GM23338 (cell line): ENCODE data around the gene FLT1. TPM values are rescaled to one million over a fixed set of nuclear protein-coding genes. Genes with fewer than 3 reads are reported as not detected.

Experiments
- ATAC-seq: fragments of 200-7000 bp; cut with Tn5 transposase; 3 replicates; pipeline ENCODE4 v1.9.1; 2020
- DNase-seq: peaks from one replicate; pipeline ENCODE4 v3.0.0-alpha.2; 2015; ENCODE audit warnings: low spot score
- H2AFZ ChIP-seq: fragments of 200-600 bp; sonication (generic); 2 replicates; pipeline ENCODE4 v1.8.0; 2016; ENCODE audit warnings: antibody characterized with exemption, mild to moderate bottlenecking, moderate library complexity
- H3F3A ChIP-seq: fragments of 200-600 bp; sonication (generic); replicated peaks from 2 replicates; pipeline ENCODE4 v1.8.0; 2017; ENCODE audit warnings: antibody characterized with exemption, mixed run types, low read depth
- H3K27ac ChIP-seq: fragments of 200-600 bp; sonication (generic); 2 replicates; pipeline ENCODE4 v1.6.1; 2016; ENCODE audit warnings: low read depth
- H3K27me3 ChIP-seq: fragments of 200-600 bp; sonication (generic); 2 replicates; pipeline ENCODE4 v1.8.0; 2016; ENCODE audit warnings: mild to moderate bottlenecking, mixed run types, moderate library complexity; ENCODE audit not compliant: insufficient read depth
- H3K36me3 ChIP-seq: fragments of 200-600 bp; sonication (generic); 2 replicates; pipeline ENCODE4 v1.8.0; 2016; ENCODE audit warnings: mild to moderate bottlenecking; ENCODE audit not compliant: insufficient read depth
- H3K4me1 ChIP-seq: fragments of 200-600 bp; sonication (generic); 2 replicates; pipeline ENCODE4 v1.8.0; 2016; ENCODE audit warnings: mild to moderate bottlenecking, moderate library complexity; ENCODE audit not compliant: insufficient read depth
- H3K4me2 ChIP-seq: fragments of 200-600 bp; sonication (generic); 2 replicates; pipeline ENCODE4 v1.7.1; 2017; ENCODE audit warnings: mixed run types
- H3K4me3 ChIP-seq: fragments of 200-600 bp; sonication (generic); 2 replicates; pipeline ENCODE4 v1.6.1; 2016; ENCODE audit warnings: mixed run types
- H3K79me2 ChIP-seq: fragments of 200-600 bp; sonication (generic); replicated peaks from 2 replicates; pipeline ENCODE4 v1.8.0; 2017; ENCODE audit warnings: mild to moderate bottlenecking; ENCODE audit not compliant: insufficient read depth
- H3K9me2 ChIP-seq: fragments of 200-600 bp; sonication (generic); 2 replicates; pipeline ENCODE4 v1.8.0; 2017; ENCODE audit not compliant: insufficient read depth
- H4K20me1 ChIP-seq: fragments of 200-600 bp; sonication (generic); replicated peaks from 2 replicates; pipeline ENCODE4 v1.8.0; 2017; ENCODE audit warnings: mild to moderate bottlenecking; ENCODE audit not compliant: insufficient read depth
- H3K27ac Mint-ChIP-seq: 2 replicates; pipeline ENCODE4 v1.8.0; 2020; ENCODE audit warnings: inconsistent platforms, mild to moderate bottlenecking, moderate library complexity, mixed read lengths
- H3K27me3 Mint-ChIP-seq: 3 replicates; pipeline ENCODE4 v1.8.0; 2022; ENCODE audit warnings: low read depth, mild to moderate bottlenecking, moderate library complexity, mixed read lengths, inconsistent platforms; ENCODE audit not compliant: insufficient read depth, poor library complexity
- H3K36me3 Mint-ChIP-seq: 3 replicates; pipeline ENCODE4 v1.8.0; 2021; ENCODE audit warnings: low read depth, mild to moderate bottlenecking, inconsistent platforms, moderate library complexity, mixed read lengths
- H3K4me1 Mint-ChIP-seq: 3 replicates; pipeline ENCODE4 v1.8.0; 2020; ENCODE audit warnings: mild to moderate bottlenecking, inconsistent platforms, mixed read lengths
- H3K4me3 Mint-ChIP-seq: 3 replicates; pipeline ENCODE4 v1.8.0; 2021; ENCODE audit warnings: moderate library complexity, mild to moderate bottlenecking, inconsistent platforms, mixed read lengths
- H3K9me3 Mint-ChIP-seq: 3 replicates; pipeline ENCODE4 v1.8.0; 2020; ENCODE audit warnings: moderate library complexity, mild to moderate bottlenecking, inconsistent platforms, mixed read lengths
- CREB1 ChIP-seq: fragments of 250-450 bp; sonication (Bioruptor Pico); IDR thresholded peaks from 2 replicates; pipeline ENCODE4 v1.5.0; 2020; ENCODE audit warnings: low read depth, mild to moderate bottlenecking, moderate library complexity
- CTCF ChIP-seq, 2 experiments: fragments of 200-600 bp in 1 of 2; sonication (generic) in 1 of 2; conservative IDR thresholded peaks; 2 replicates each; pipeline versions ENCODE4 v1.5.1 to v1.6.1; 2016 to 2017; ENCODE audit warnings: antibody characterized with exemption in 2 of 2, low read depth in 2 of 2, mild to moderate bottlenecking in 2 of 2, moderate library complexity in 1 of 2
- ETS1 ChIP-seq: IDR thresholded peaks from 2 replicates; pipeline ENCODE4 v1.6.1; 2016; ENCODE audit warnings: antibody characterized with exemption
- EZH2 ChIP-seq: fragments of 200-600 bp; sonication (generic); IDR thresholded peaks from one replicate; pipeline ENCODE4 v1.8.0; 2017; ENCODE audit warnings: antibody characterized with exemption, mild to moderate bottlenecking, low read depth; ENCODE audit not compliant: unreplicated experiment
- EZH2phosphoT487 ChIP-seq: fragments of 200-600 bp; sonication (generic); IDR thresholded peaks from one replicate; pipeline ENCODE4 v1.8.1; 2018; ENCODE audit warnings: antibody characterized with exemption; ENCODE audit not compliant: unreplicated experiment
- JUNB ChIP-seq: IDR thresholded peaks from one replicate; pipeline ENCODE4 v1.6.1; 2016; ENCODE audit warnings: antibody characterized with exemption; ENCODE audit not compliant: unreplicated experiment
- NANOG ChIP-seq: IDR thresholded peaks from 2 replicates; pipeline ENCODE4 v1.6.1; 2016; ENCODE audit warnings: antibody characterized with exemption, borderline replicate concordance
- POLR2AphosphoS5 ChIP-seq: IDR thresholded peaks from 2 replicates; pipeline ENCODE4 v1.6.1; 2016; ENCODE audit warnings: antibody characterized with exemption, low read depth
- REST ChIP-seq: IDR thresholded peaks from one replicate; pipeline ENCODE4 v1.6.1; 2018; ENCODE audit warnings: antibody characterized with exemption; ENCODE audit not compliant: unreplicated experiment
- STAT1 ChIP-seq: IDR thresholded peaks from one replicate; pipeline ENCODE4 v1.6.1; 2016; ENCODE audit warnings: antibody characterized with exemption; ENCODE audit not compliant: unreplicated experiment
- ZNF114 ChIP-seq: fragments of 250-450 bp; sonication (Bioruptor Pico); IDR thresholded peaks from 2 replicates; pipeline ENCODE4 v1.5.0; 2020; ENCODE audit warnings: mild to moderate bottlenecking, moderate library complexity
- ZNF331 ChIP-seq: fragments of 250-450 bp; sonication (Bioruptor Pico); IDR thresholded peaks from 2 replicates; pipeline ENCODE4 v1.5.0; 2020; ENCODE audit warnings: low read depth, mild to moderate bottlenecking, moderate library complexity
- ZNF462 ChIP-seq: fragments of 250-450 bp; sonication (Bioruptor Pico); IDR thresholded peaks from 2 replicates; pipeline ENCODE4 v1.5.0; 2020; ENCODE audit warnings: mild to moderate bottlenecking, moderate library complexity
- polyA plus RNA-seq: library from polyadenylated mRNA; unstranded; fragments of >200 nt; fragmentation: Nextera tagmentation; extraction: Ambion mirVana; gene quantifications from 2 replicates; pipeline ENCODE4 v1.2.1, GENCODE V29; 2016
- total RNA-seq: library from RNA; depleted of rRNA; stranded (reverse); fragments of >200 nt; shearing (Covaris generic); gene quantifications from 2 replicates; pipeline ENCODE4 v1.2.3, GENCODE V29; 2014

FLT1 gene
- total and polyA plus RNA-seq, 2 experiments from 2014 or later, result 26.8 to 116 TPM

GRCh38 chr13:28424541-28424940, 70.4 kb downstream of the FLT1 start:
- ATAC-seq (no peak), DNase-seq (no peak)
- Histone ChIP-seq H3F3A (peaks cover 3% of the 10 kb centered on the region; the same call in 1 of the 2 replicates), H2AFZ (no peak overlapping the region), H3K27me3 (no peaks in the 10 kb centered on the region), H3K79me2 (peaks cover 24% of the 10 kb centered on the region; the same call in 1 of the 2 replicates), H3K4me1 (peaks cover 30% of the 10 kb centered on the region), H3K36me3 (peaks cover 41% of the 10 kb centered on the region), H3K27ac (no peak overlapping the region), H4K20me1 (no peaks in the 10 kb centered on the region), H3K9me2 (no peaks in the 10 kb centered on the region), H3K4me3 (no peak overlapping the region), H3K4me2 (no peak overlapping the region)
- peaks cover 88% of the 10 kb centered on the region for H3K36me3 Mint-ChIP-seq
- no peak overlapping the region for H3K27ac Mint-ChIP-seq
- H3K4me1 Mint-ChIP-seq, result peaks cover 62% of the 10 kb centered on the region
- no peaks in the 10 kb centered on the region for H3K27me3 Mint-ChIP-seq
- no peaks in the 10 kb centered on the region for H3K9me3 Mint-ChIP-seq
- H3K4me3 Mint-ChIP-seq, result no peak overlapping the region
- TF ChIP-seq JUNB (no peak), CREB1 (CRISPR knock-in tag) (no peak), EZH2 (no peak), STAT1 (no peak), POLR2AphosphoS5 (no peak), ZNF462 (CRISPR knock-in tag) (no peak), EZH2phosphoT487 (no peak), ZNF331 (CRISPR knock-in tag) (no peak), REST (no peak), CTCF (conservative IDR thresholded peaks at IDR 0.05; ENCODE audit: low read depth in 2 of 2) (no peak), NANOG (no peak), ETS1 (no peak), ZNF114 (CRISPR knock-in tag) (no peak)
